CD8-positive, alpha-beta memory T cell (primary cell): ENCODE results near the gene ATXN1. TPM values are rescaled to one million over a fixed set of nuclear protein-coding genes. Genes with fewer than 3 reads are reported as not detected.

Experiments
- CTCF ChIA-PET: fragments of 350-600 bp; sonication (Branson Sonifier 250); formaldehyde crosslinking; loops from one replicate; lab custom pipeline; 2021; ENCODE audit warnings: antibody characterized with exemption; lab: Charles Lee
- POLR2A ChIA-PET: fragments of 350-600 bp; sonication (Branson Sonifier 250); formaldehyde crosslinking; loops from one replicate; lab custom pipeline; 2021; ENCODE audit warnings: antibody characterized with exemption; lab: Charles Lee
- DNase-seq, 5 donors: peaks; one replicate each; pipeline versions ENCODE4 v3.0.0 to v3.0.0-alpha.2; 2020 to 2022; ENCODE audit warnings: mixed read lengths in 1 of 5
- H3K27ac ChIP-seq: one replicate; pipeline ENCODE4 v1.7.0; 2013; ENCODE audit warnings: low read depth, mild to moderate bottlenecking, low read length, moderate library complexity
- H3K27me3 ChIP-seq: 2 replicates; pipeline ENCODE4 v1.7.0; 2013; ENCODE audit warnings: low read length, mild to moderate bottlenecking; ENCODE audit not compliant: insufficient read depth, poor library complexity, severe bottlenecking
- H3K36me3 ChIP-seq: 2 replicates; pipeline ENCODE4 v1.7.0; 2013; ENCODE audit warnings: mild to moderate bottlenecking, low read length, moderate library complexity; ENCODE audit not compliant: insufficient read depth
- H3K4me1 ChIP-seq: 2 replicates; pipeline ENCODE4 v1.7.0; 2013; ENCODE audit warnings: mild to moderate bottlenecking, low read length, moderate library complexity; ENCODE audit not compliant: insufficient read depth
- H3K4me3 ChIP-seq: 2 replicates; pipeline ENCODE4 v1.7.0; 2013; ENCODE audit warnings: mild to moderate bottlenecking, low read length
- H3K9me3 ChIP-seq: 2 replicates; pipeline ENCODE4 v1.7.0; 2013; ENCODE audit warnings: mild to moderate bottlenecking, low read length
- H3K27ac Mint-ChIP-seq, 8 donors: one replicate each; pipeline ENCODE4 v1.8.0; 2020 to 2021; ENCODE audit warnings: mixed read lengths in 8 of 8, mild to moderate bottlenecking in 6 of 8, inconsistent platforms in 3 of 8, moderate library complexity in 3 of 8
- H3K27me3 Mint-ChIP-seq, 2 donors: one replicate each; pipeline ENCODE4 v1.8.0; 2020 to 2021; ENCODE audit warnings: mixed read lengths in 2 of 2, mild to moderate bottlenecking in 1 of 2, moderate library complexity in 1 of 2
- H3K36me3 Mint-ChIP-seq, 3 donors: one replicate each; pipeline ENCODE4 v1.8.0; 2020 to 2021; ENCODE audit warnings: mixed read lengths in 3 of 3, inconsistent platforms in 1 of 3, mild to moderate bottlenecking in 1 of 3
- H3K4me1 Mint-ChIP-seq, 3 donors: one replicate each; pipeline ENCODE4 v1.8.0; 2020 to 2021; ENCODE audit warnings: mixed read lengths in 3 of 3, inconsistent platforms in 1 of 3, mild to moderate bottlenecking in 1 of 3
- H3K4me3 Mint-ChIP-seq, 7 donors: one replicate each; pipeline ENCODE4 v1.8.0; 2020 to 2021; ENCODE audit warnings: mixed read lengths in 7 of 7, mild to moderate bottlenecking in 6 of 7, moderate library complexity in 4 of 7, inconsistent platforms in 2 of 7
- H3K9me3 Mint-ChIP-seq, 5 donors: one replicate each; pipeline ENCODE4 v1.8.0; 2020 to 2022; ENCODE audit warnings: mixed read lengths in 5 of 5, mild to moderate bottlenecking in 3 of 5, moderate library complexity in 2 of 5, inconsistent platforms in 1 of 5
- polyA plus RNA-seq: library from polyadenylated mRNA; unstranded; fragments of 300-500 nt; fragmentation: Illumina TruSeq; gene quantifications from one replicate; pipeline ENCODE4 v1.2.3, GENCODE V29; 2021
- total RNA-seq, 2 experiments: library from RNA; stranded (reverse); gene quantifications; one replicate each; pipeline ENCODE4 v1.2.3, GENCODE V29; 2021

Gene ATXN1
- total and polyA plus RNA-seq, 3 experiments from 2014 or later: 20.0 to 114 (median 111) TPM

DNA sequence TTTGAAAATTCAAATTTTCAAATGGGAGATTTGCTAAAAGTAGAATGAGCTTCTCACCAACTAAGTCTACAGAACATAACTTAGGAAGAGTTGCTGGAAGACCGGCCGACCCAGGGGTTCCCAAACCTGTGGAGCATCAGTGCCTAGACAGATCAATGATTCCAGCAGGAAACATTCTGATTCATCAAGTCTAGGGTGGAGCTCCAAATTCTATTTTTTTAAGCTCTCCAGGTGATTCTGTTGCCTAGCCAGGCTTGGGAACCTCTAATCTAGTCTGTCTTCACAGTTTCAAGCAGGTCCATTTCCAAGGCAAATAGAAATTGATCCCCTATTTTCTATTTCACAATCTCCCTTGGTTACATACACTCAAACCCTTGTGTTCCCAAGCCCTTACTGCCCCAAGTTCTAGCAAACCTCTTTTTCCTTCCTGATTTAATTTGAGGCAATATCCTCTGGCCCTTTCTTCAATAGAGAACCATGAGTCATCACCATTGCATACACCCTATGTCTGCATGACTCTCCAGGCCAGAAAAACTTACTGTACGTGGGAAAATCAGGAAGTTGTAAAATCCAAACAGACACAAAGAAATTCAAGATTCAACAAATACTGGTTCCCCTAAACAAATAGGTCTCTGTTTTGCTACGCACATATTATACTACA, 8.9 kb downstream of the ATXN1 start:
- Mint-ChIP-seq H3K9me3 (no peaks in the 10 kb centered on the region), H3K4me1 (peaks cover 72 to 99% (median 97%) of the 10 kb centered on the region in 3 donors), H3K27ac (peak overlapping the region in 5 of 8 donors; percentile 1 to 78 (median 24)), H3K27me3 (no peaks in the 10 kb centered on the region), H3K36me3 (peaks cover 3 to 68% (median 30%) of the 10 kb centered on the region in 3 donors), H3K4me3 (no peak overlapping the region)
- no peak overlapping the region for H3K27ac ChIP-seq
- no peak overlapping the region for H3K4me3 ChIP-seq
- no peaks in the 10 kb centered on the region for H3K9me3 ChIP-seq
- POLR2A ChIA-PET: interaction anchor here (1.0 kb wide), 1 partner anchor 10 kb away, joined by 3 read pairs; no protein-coding TSS in a partner anchor
- peaks cover 4% of the 10 kb centered on the region for H3K36me3 ChIP-seq
- no peaks in the 10 kb centered on the region for H3K27me3 ChIP-seq
- CTCF ChIA-PET: interaction anchor here (0.9 kb wide), 1 partner anchor 11 kb away, joined by 4 read pairs; no protein-coding TSS in a partner anchor
- H3K4me1 ChIP-seq: peaks cover 7% of the 10 kb centered on the region
- DNase-seq: no peak

DNA sequence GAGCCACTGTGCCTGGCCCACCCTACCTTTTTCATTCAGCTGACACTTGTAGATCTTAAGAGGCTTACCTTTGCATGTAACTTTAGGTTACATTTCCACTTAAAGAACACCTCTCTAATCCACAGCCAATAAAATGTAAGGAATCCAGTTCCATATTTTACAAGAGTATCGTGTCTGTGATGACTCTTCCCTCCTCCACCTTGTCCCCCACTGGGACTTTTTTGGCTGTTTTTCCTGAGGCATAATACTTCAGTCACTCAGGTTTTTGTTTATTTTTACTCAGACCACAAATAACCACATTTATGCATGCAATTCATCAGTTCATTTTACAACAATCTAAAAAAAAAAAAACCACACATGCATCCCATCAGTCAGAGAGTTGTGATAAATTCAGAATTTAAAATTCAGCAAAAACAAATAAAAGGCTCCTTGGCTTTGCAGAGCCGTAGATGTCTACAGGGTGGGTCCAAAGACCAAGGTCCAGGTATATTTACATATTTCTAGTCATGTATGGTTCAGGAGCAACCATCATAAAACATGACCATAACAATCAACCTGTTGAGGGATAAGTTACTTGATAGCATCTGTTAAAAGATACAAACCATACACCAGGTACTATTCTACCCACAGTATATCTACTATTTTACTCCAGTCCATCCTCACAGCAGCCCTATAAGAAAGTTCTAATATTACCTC, 9.9 kb downstream of the ATXN1 start:
- Histone ChIP-seq H3K4me1 (peaks cover 3% of the 10 kb centered on the region), H3K27ac (no peak overlapping the region), H3K27me3 (no peaks in the 10 kb centered on the region), H3K4me3 (no peak overlapping the region), H3K36me3 (peaks cover 4% of the 10 kb centered on the region), H3K9me3 (no peaks in the 10 kb centered on the region)
- Mint-ChIP-seq H3K4me1 (peaks cover 69 to 99% (median 97%) of the 10 kb centered on the region in 3 donors), H3K36me3 (peaks cover 3 to 74% (median 30%) of the 10 kb centered on the region in 3 donors), H3K27me3 (no peaks in the 10 kb centered on the region), H3K9me3 (no peaks in the 10 kb centered on the region), H3K4me3 (no peak overlapping the region), H3K27ac (peak overlapping the region in 1 of 8 donors; percentile 75)
- ChIA-PET POLR2A (interaction anchor here (1.0 kb wide), 1 partner anchor 9 kb away, joined by 3 read pairs; no protein-coding TSS in a partner anchor), CTCF (interaction anchor here (0.9 to 2.4 kb wide), 4 partner anchors 10 to 235 kb away, joined by 3 to 10 read pairs (median 4); partner anchors contain the start of gene ATXN1)
- DNase-seq: no peak

DNA sequence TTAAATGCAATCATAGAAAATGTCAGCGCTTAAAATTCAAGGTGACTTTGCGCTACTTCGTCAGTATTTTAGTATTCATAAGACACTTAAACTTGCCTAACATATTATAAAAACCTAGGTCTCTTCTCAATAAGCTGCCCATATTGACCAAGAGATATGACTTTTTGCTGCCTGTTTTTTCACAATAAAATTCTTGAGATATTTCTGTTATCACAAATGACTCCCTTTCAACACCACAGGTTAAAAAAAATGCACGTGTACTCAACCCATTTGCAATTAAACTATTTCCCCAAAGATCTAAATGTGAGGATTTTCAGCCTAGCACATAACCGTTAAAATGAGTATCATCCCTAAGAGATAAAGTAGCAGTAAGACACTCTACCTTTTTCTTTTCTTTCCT, 10.7 kb downstream of the ATXN1 start:
- H3K4me1 Mint-ChIP-seq: peaks cover 73 to 99% (median 99%) of the 10 kb centered on the region in 3 donors
- Histone ChIP-seq H3K36me3 (peaks cover 4% of the 10 kb centered on the region), H3K4me1 (peaks cover 3% of the 10 kb centered on the region), H3K4me3 (no peak overlapping the region), H3K27ac (no peak overlapping the region), H3K27me3 (no peaks in the 10 kb centered on the region), H3K9me3 (no peaks in the 10 kb centered on the region)
- no peaks in the 10 kb centered on the region for H3K27me3 Mint-ChIP-seq
- H3K4me3 Mint-ChIP-seq: peak overlapping the region in 1 of 7 donors; percentile 4
- peaks cover 3 to 80% (median 30%) of the 10 kb centered on the region in 3 donors for H3K36me3 Mint-ChIP-seq
- CTCF ChIA-PET: interaction anchor here (1.1 to 2.4 kb wide), 4 partner anchors 9 to 234 kb away, joined by 3 to 10 read pairs (median 5); partner anchors contain the start of gene ATXN1
- H3K9me3 Mint-ChIP-seq: no peaks in the 10 kb centered on the region
- no peak for DNase-seq
- peak overlapping the region in 2 of 8 donors; percentile 26 to 77 for H3K27ac Mint-ChIP-seq
- POLR2A ChIA-PET: interaction anchor here (1.2 kb wide), 1 partner anchor 8 kb away, joined by 5 read pairs; no protein-coding TSS in a partner anchor

DNA sequence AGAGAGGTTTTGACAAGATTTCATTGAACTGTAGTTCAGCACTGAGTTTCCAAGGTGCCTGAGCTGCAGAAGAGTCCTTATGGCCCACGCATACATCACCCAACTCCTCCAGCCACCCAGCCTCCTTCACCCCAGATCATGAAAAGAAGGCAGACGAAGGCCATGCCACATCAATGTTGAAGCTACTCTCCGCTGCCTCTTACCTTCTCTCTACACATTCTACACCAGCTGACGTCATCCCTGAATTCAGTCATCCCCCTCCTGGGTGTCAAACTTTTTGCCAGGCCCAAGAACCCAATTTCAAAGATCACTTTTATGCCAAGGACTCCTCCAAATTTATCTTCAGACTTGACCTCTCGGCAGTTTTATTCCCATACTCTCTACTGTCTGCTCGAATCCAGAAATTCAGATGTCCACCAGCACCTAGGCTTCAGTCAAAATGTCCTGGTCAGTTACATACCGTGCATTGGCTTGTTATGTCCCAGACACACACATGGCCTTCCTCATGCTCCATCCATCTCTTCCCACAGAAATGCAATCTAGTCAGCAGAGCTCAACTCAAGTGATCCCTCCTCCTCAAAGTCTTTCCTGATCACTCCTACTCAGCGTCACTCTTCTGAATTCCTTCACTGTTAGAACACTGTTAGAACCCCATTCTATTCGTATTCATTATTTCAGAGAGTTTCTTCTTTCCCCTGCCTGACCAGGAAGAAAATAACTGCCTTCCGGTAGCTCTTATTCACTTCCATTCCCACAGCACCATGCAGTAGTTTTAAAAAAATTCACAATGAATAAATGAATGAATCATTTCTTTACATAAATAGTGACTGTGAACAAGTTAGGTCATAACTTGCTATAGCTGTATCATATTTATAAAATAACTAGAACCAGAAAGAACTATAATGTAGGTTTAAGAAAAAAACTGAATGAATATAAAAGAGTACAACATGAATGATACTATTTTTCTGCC, 11.5 kb downstream of the ATXN1 start:
- H3K4me3 Mint-ChIP-seq: peak overlapping the region in 2 of 7 donors; percentile 16 to 61
- Histone ChIP-seq H3K36me3 (peaks cover 4% of the 10 kb centered on the region), H3K27ac (no peak overlapping the region), H3K27me3 (no peaks in the 10 kb centered on the region), H3K4me1 (peaks cover 7% of the 10 kb centered on the region), H3K4me3 (no peak overlapping the region), H3K9me3 (no peaks in the 10 kb centered on the region)
- DNase-seq: no peak
- H3K9me3 Mint-ChIP-seq: no peaks in the 10 kb centered on the region
- H3K4me1 Mint-ChIP-seq: peaks cover 70 to 99% (median 99%) of the 10 kb centered on the region in 3 donors
- no peaks in the 10 kb centered on the region for H3K27me3 Mint-ChIP-seq
- ChIA-PET CTCF (interaction anchor here (1.1 to 2.4 kb wide), 4 partner anchors 9 to 14 kb away, joined by 3 to 10 read pairs (median 5); partner anchors contain the start of gene ATXN1), POLR2A (interaction anchor here (1.2 to 2.2 kb wide), 2 partner anchors 9 kb away, joined by 5 to 21 read pairs; no protein-coding TSS in a partner anchor)
- peak overlapping the region in 6 of 8 donors; percentile 2 to 26 (median 15) for H3K27ac Mint-ChIP-seq
- peaks cover 3 to 80% (median 30%) of the 10 kb centered on the region in 3 donors for H3K36me3 Mint-ChIP-seq

DNA sequence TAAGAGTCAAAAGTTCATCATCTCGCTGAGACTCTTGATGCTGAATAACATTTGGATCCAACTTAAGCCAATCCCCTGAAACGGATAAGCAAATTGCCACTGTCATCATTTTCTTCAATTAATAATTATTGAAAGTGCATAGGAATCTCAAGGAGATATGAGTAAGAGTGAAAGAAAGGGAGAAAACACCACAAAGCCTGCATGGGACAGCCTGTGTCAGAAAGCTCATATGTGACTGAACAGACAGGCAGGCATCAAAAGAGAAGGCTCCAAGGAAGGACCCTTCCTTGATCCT, 13.3 kb downstream of the ATXN1 start:
- Mint-ChIP-seq H3K4me1 (peaks cover 72 to 99% (median 99%) of the 10 kb centered on the region in 3 donors), H3K4me3 (peak overlapping the region in 4 of 7 donors; percentile 24 to 65 (median 58)), H3K27ac (peak overlapping the region in 7 of 8 donors; percentile 34 to 91 (median 83)), H3K9me3 (no peaks in the 10 kb centered on the region), H3K36me3 (peaks cover 3 to 82% (median 27%) of the 10 kb centered on the region in 3 donors), H3K27me3 (no peaks in the 10 kb centered on the region)
- H3K4me3 ChIP-seq: no peak overlapping the region
- H3K27me3 ChIP-seq: no peaks in the 10 kb centered on the region
- ChIA-PET POLR2A (interaction anchor here (1.3 to 2.2 kb wide), 2 partner anchors 11 to 13 kb away, joined by 5 to 21 read pairs; partner anchors contain the start of gene ATXN1), CTCF (interaction anchor here (1.0 to 1.7 kb wide), 4 partner anchors 10 to 23 kb away, joined by 3 to 15 read pairs (median 3); partner anchors contain the start of gene ATXN1)
- peaks cover 4% of the 10 kb centered on the region for H3K36me3 ChIP-seq
- peaks cover 7% of the 10 kb centered on the region for H3K4me1 ChIP-seq
- no peak for DNase-seq
- H3K27ac ChIP-seq: no peak overlapping the region
- no peaks in the 10 kb centered on the region for H3K9me3 ChIP-seq

DNA sequence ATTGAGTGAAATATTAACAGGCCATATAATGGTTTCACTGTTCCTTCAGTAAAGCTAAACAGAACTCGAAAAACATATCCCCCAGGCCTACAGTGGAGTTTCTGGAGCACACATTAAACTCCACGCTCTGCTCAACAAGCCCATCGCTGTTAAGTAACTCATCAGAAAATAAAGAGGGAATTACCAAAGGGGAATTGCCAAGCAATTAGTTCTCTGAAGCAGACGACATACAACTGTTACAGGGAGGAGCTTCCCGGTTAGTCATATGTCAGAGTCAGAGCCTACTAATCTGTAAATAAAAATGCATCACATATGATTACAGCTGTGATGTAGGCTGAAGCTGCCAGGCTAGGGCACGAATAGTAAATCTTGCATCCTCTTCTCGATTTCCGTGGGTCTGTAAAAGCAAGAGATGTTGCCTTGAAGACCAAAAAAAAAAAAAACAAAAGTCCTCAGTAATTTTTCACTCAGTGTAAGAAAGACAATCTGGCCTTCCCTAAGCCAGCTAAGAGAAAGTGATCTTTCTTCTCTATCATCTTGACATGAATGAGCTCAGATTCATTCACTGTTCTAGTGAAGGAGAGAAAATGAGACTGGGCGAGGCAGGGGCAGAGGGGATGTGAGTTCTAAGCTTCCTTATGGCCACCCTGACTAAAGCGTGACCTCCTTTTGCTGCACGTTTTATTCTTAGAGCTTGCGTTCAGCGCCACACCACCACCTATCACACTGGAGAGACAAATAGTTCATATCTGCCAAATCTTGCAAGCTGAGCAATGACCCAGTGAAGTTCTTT, 13.8 kb downstream of the ATXN1 start:
- peaks cover 4% of the 10 kb centered on the region for H3K36me3 ChIP-seq
- POLR2A ChIA-PET: interaction anchor here (1.3 to 2.2 kb wide), 2 partner anchors 11 to 14 kb away, joined by 5 to 21 read pairs; partner anchors contain the start of gene ATXN1
- no peak for DNase-seq
- Mint-ChIP-seq H3K36me3 (peaks cover 3 to 81% (median 24%) of the 10 kb centered on the region in 3 donors), H3K4me3 (peak overlapping the region in 6 of 7 donors; percentile 24 to 65 (median 46)), H3K27me3 (no peaks in the 10 kb centered on the region), H3K9me3 (no peaks in the 10 kb centered on the region), H3K27ac (peak overlapping the region; percentile 34 to 91 (median 82)), H3K4me1 (peaks cover 74 to 99% (median 99%) of the 10 kb centered on the region in 3 donors)
- H3K9me3 ChIP-seq: no peaks in the 10 kb centered on the region
- H3K27ac ChIP-seq: no peak overlapping the region
- peaks cover 7% of the 10 kb centered on the region for H3K4me1 ChIP-seq
- no peak overlapping the region for H3K4me3 ChIP-seq
- CTCF ChIA-PET: interaction anchor here (0.9 to 1.7 kb wide), 5 partner anchors 10 to 24 kb away, joined by 3 to 15 read pairs (median 3); partner anchors contain the start of gene ATXN1
- no peaks in the 10 kb centered on the region for H3K27me3 ChIP-seq
